ENCODE measurements around the gene ABCB6.

DNA sequence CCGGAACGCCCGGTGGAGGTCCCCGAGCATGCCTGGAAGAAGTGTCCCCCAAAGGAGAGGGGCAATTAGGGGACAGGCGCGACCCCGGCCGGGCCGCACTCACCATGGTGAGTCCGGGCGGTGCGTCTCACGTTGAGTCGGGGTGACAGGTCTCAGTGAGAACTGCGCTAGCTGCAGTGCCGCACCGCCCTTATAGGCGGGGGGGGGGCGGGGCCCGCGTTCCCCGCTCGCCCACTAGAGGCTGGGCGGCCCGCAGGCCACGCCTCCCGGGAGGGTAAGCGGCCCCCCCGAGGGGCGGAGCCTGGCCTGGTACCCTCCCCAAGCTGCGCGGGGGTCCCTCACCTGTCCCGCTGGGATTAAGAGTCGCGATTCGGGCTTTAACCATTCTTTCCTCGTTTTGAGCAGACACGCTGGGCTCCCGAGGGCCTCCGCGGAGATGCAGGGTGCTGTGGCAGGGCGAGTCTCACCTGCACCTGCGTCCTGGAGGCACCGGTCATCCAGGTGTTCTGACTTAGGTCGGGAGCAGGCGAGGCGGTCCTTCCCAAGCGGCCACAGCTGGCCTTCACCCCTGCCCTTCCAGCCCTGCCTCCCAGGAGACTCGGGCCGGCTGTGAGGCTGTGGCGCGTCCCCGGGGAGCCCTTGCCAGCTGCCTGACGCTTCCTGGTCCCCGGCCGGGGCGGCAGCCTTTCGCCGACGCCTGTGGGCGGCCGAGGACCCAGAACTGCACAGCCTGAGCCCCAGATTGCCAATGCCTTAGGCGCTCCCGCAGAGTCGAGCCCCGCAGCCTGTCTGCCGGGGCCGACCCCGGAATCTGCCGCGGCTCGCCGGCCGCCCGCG, 35.2 kb upstream of the ABCB6 start, which contains the start of gene TUBA4A:
- TF ChIP-seq, protein P1, sequence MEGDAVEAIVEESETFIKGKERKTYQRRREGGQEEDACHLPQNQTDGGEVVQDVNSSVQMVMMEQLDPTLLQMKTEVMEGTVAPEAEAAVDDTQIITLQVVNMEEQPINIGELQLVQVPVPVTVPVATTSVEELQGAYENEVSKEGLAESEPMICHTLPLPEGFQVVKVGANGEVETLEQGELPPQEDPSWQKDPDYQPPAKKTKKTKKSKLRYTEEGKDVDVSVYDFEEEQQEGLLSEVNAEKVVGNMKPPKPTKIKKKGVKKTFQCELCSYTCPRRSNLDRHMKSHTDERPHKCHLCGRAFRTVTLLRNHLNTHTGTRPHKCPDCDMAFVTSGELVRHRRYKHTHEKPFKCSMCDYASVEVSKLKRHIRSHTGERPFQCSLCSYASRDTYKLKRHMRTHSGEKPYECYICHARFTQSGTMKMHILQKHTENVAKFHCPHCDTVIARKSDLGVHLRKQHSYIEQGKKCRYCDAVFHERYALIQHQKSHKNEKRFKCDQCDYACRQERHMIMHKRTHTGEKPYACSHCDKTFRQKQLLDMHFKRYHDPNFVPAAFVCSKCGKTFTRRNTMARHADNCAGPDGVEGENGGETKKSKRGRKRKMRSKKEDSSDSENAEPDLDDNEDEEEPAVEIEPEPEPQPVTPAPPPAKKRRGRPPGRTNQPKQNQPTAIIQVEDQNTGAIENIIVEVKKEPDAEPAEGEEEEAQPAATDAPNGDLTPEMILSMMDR (IDR thresholded peaks at IDR 0.05; ENCODE audit: insufficient read depth, low read length, poor library complexity, severe bottlenecking) = no peak
- no peak for TF ChIP-seq EZH2phosphoT487 (conservative IDR thresholded peaks at IDR 0.05; ENCODE audit: low read length)
